ENCODE data around the gene MAP1S.

The MAP1S gene

GRCh38 chr19:17718947-17719711 is at the start of gene MAP1S:
TSS of gene MAP1S (plus strand) at chr19:17719480. CDS start at chr19:17719503, 23 bp downstream.
- DNase-seq: peak; percentile 70

- peak; percentile 19 for DNase-seq
Observed at GRCh38 chr19:17671906-17672305, 47.4 kb upstream of the MAP1S start.

GRCh38 chr19:17673937-17674799 is 45.1 kb upstream of the MAP1S start:
- no peak for DNase-seq

- no peak for DNase-seq
Observed at GRCh38 chr19:17676295-17676694, 43.0 kb upstream of the MAP1S start.

- no peak for DNase-seq
Observed at GRCh38 chr19:17677002-17677401, 42.3 kb upstream of the MAP1S start.

GRCh38 chr19:17678836-17679235 is 40.4 kb upstream of the MAP1S start:
- DNase-seq: no peak

- DNase-seq: no peak
Observed at GRCh38 chr19:17679526-17680229, 39.6 kb upstream of the MAP1S start.

GRCh38 chr19:17680230-17680722 is 39.0 kb upstream of the MAP1S start:
- DNase-seq: no peak

- DNase-seq: no peak
Observed at GRCh38 chr19:17681505-17682125, 37.7 kb upstream of the MAP1S start.

- DNase-seq: no peak
Observed at GRCh38 chr19:17682273-17682672, 37.0 kb upstream of the MAP1S start.

- no peak for DNase-seq
Observed at GRCh38 chr19:17683078-17683477, 36.2 kb upstream of the MAP1S start.

GRCh38 chr19:17684256-17684655 is 35.0 kb upstream of the MAP1S start:
- no peak for DNase-seq

GRCh38 chr19:17685451-17686022 is 33.7 kb upstream of the MAP1S start:
- DNase-seq: no peak

- no peak for DNase-seq
Observed at GRCh38 chr19:17686023-17686521, 33.2 kb upstream of the MAP1S start.

GRCh38 chr19:17686592-17687024 is 32.7 kb upstream of the MAP1S start:
- peak; percentile 24 for DNase-seq

GRCh38 chr19:17687141-17687856 is 32.0 kb upstream of the MAP1S start:
- DNase-seq: peak; percentile 34

GRCh38 chr19:17687857-17688784 is 31.2 kb upstream of the MAP1S start, which contains the start of gene UNC13A:
TSS of gene UNC13A (minus strand) at chr19:17688354. CDS start at chr19:17688199, 155 bp downstream.
- DNase-seq: peak; percentile 72

- DNase-seq: no peak
Observed at GRCh38 chr19:17688853-17689595, 30.3 kb upstream of the MAP1S start.

- DNase-seq: no peak
Observed at GRCh38 chr19:17692566-17692965, 26.7 kb upstream of the MAP1S start.
